ENCODE measurements around the gene CNTNAP2. TPM values are rescaled to one million over a fixed set of nuclear protein-coding genes. Genes with fewer than 3 reads are reported as not detected.
"Not testable (repeated sequence)": the region's sequence is repeated elsewhere in the genome, so short reads cannot be mapped to it uniquely, and the experiment has no call there.

CNTNAP2 gene
- total RNA-seq, 2 donors from 2014 or later: not detected

- Mint-ChIP-seq H3K36me3 (ENCODE audit: low read depth) (no peaks in the 10 kb centered on the region), H3K9me3 (peaks cover 14% of the 10 kb centered on the region), H3K4me3 (no peak overlapping the region), H3K4me1 (no peaks in the 10 kb centered on the region), H3K27ac (no peak overlapping the region), H3K27me3 (no peaks in the 10 kb centered on the region)
- ATAC-seq (replicated peaks): no peak
These were observed 786.1 kb downstream of the CNTNAP2 start for GRCh38 chr7:146902728-146903127.

GRCh38 chr7:146905746-146906145, 789.1 kb downstream of the CNTNAP2 start:
- not testable (repeated sequence) for H3K4me1 Mint-ChIP-seq; H3K4me3 Mint-ChIP-seq; H3K36me3 Mint-ChIP-seq (ENCODE audit: low read depth); H3K27me3 Mint-ChIP-seq; H3K9me3 Mint-ChIP-seq; H3K27ac Mint-ChIP-seq; ATAC-seq (replicated peaks)

GRCh38 chr7:146922782-146923181, 806.2 kb downstream of the CNTNAP2 start:
- no peaks in the 10 kb centered on the region for H3K27me3 Mint-ChIP-seq
- no peak overlapping the region for H3K4me3 Mint-ChIP-seq
- no peak for ATAC-seq (replicated peaks)
- no peak overlapping the region for H3K27ac Mint-ChIP-seq
- no peaks in the 10 kb centered on the region for H3K4me1 Mint-ChIP-seq
- H3K36me3 Mint-ChIP-seq (ENCODE audit: low read depth): no peaks in the 10 kb centered on the region
- H3K9me3 Mint-ChIP-seq: peaks cover 18% of the 10 kb centered on the region

GRCh38 chr7:146926841-146927240, 810.2 kb downstream of the CNTNAP2 start:
- no peaks in the 10 kb centered on the region for H3K4me1 Mint-ChIP-seq
- H3K9me3 Mint-ChIP-seq: peaks cover 3% of the 10 kb centered on the region
- H3K27ac Mint-ChIP-seq: no peak overlapping the region
- H3K4me3 Mint-ChIP-seq: no peak overlapping the region
- H3K27me3 Mint-ChIP-seq: no peaks in the 10 kb centered on the region
- no peaks in the 10 kb centered on the region for H3K36me3 Mint-ChIP-seq (ENCODE audit: low read depth)
- ATAC-seq (replicated peaks): no peak

GRCh38 chr7:146937836-146938235, 821.2 kb downstream of the CNTNAP2 start:
- Mint-ChIP-seq H3K36me3 (ENCODE audit: low read depth) (no peaks in the 10 kb centered on the region), H3K27ac (no peak overlapping the region), H3K4me3 (no peak overlapping the region), H3K4me1 (no peaks in the 10 kb centered on the region), H3K9me3 (peaks cover 16% of the 10 kb centered on the region), H3K27me3 (no peaks in the 10 kb centered on the region)
- ATAC-seq (replicated peaks): no peak

GRCh38 chr7:146943483-146943882, 826.9 kb downstream of the CNTNAP2 start:
- Mint-ChIP-seq H3K4me3 (no peak overlapping the region), H3K9me3 (peaks cover 16% of the 10 kb centered on the region), H3K4me1 (no peaks in the 10 kb centered on the region), H3K36me3 (ENCODE audit: low read depth) (no peaks in the 10 kb centered on the region), H3K27ac (no peak overlapping the region), H3K27me3 (no peaks in the 10 kb centered on the region)
- no peak for ATAC-seq (replicated peaks)

GRCh38 chr7:146948703-146949102, 832.1 kb downstream of the CNTNAP2 start:
- ATAC-seq (replicated peaks): no peak
- no peaks in the 10 kb centered on the region for H3K4me1 Mint-ChIP-seq
- no peak overlapping the region for H3K4me3 Mint-ChIP-seq
- H3K9me3 Mint-ChIP-seq: peaks cover 17% of the 10 kb centered on the region
- H3K27ac Mint-ChIP-seq: no peak overlapping the region
- no peaks in the 10 kb centered on the region for H3K36me3 Mint-ChIP-seq (ENCODE audit: low read depth)
- H3K27me3 Mint-ChIP-seq: no peaks in the 10 kb centered on the region

- H3K4me3 Mint-ChIP-seq: no peak overlapping the region
- H3K27me3 Mint-ChIP-seq: no peaks in the 10 kb centered on the region
- H3K4me1 Mint-ChIP-seq: no peaks in the 10 kb centered on the region
- ATAC-seq (replicated peaks): no peak
- H3K9me3 Mint-ChIP-seq: peaks cover 13% of the 10 kb centered on the region
- no peaks in the 10 kb centered on the region for H3K36me3 Mint-ChIP-seq (ENCODE audit: low read depth)
- H3K27ac Mint-ChIP-seq: no peak overlapping the region
These were observed 839.7 kb downstream of the CNTNAP2 start for GRCh38 chr7:146956321-146956720.

- H3K36me3 Mint-ChIP-seq (ENCODE audit: low read depth): no peaks in the 10 kb centered on the region
- H3K27ac Mint-ChIP-seq: no peak overlapping the region
- ATAC-seq (replicated peaks): no peak
- no peaks in the 10 kb centered on the region for H3K27me3 Mint-ChIP-seq
- H3K4me3 Mint-ChIP-seq: no peak overlapping the region
- H3K9me3 Mint-ChIP-seq: peaks cover 12% of the 10 kb centered on the region
- H3K4me1 Mint-ChIP-seq: no peaks in the 10 kb centered on the region
These were observed 840.3 kb downstream of the CNTNAP2 start for GRCh38 chr7:146956853-146957252.

GRCh38 chr7:146960773-146961391, 844.3 kb downstream of the CNTNAP2 start:
- no peak for ATAC-seq (replicated peaks)
- no peaks in the 10 kb centered on the region for H3K27me3 Mint-ChIP-seq
- H3K4me3 Mint-ChIP-seq: no peak overlapping the region
- H3K4me1 Mint-ChIP-seq: no peaks in the 10 kb centered on the region
- peaks cover 17% of the 10 kb centered on the region for H3K9me3 Mint-ChIP-seq
- H3K27ac Mint-ChIP-seq: no peak overlapping the region
- H3K36me3 Mint-ChIP-seq (ENCODE audit: low read depth): no peaks in the 10 kb centered on the region

GRCh38 chr7:146961617-146962016, 845.0 kb downstream of the CNTNAP2 start:
- peaks cover 14% of the 10 kb centered on the region for H3K9me3 Mint-ChIP-seq
- H3K27ac Mint-ChIP-seq: no peak overlapping the region
- no peaks in the 10 kb centered on the region for H3K36me3 Mint-ChIP-seq (ENCODE audit: low read depth)
- H3K4me1 Mint-ChIP-seq: no peaks in the 10 kb centered on the region
- H3K4me3 Mint-ChIP-seq: no peak overlapping the region
- ATAC-seq (replicated peaks): no peak
- H3K27me3 Mint-ChIP-seq: no peaks in the 10 kb centered on the region

GRCh38 chr7:146966274-146966673, 849.7 kb downstream of the CNTNAP2 start:
- H3K4me1 Mint-ChIP-seq: no peaks in the 10 kb centered on the region
- no peak overlapping the region for H3K4me3 Mint-ChIP-seq
- ATAC-seq (replicated peaks): no peak
- H3K36me3 Mint-ChIP-seq (ENCODE audit: low read depth): no peaks in the 10 kb centered on the region
- H3K9me3 Mint-ChIP-seq: peaks cover 7% of the 10 kb centered on the region
- no peaks in the 10 kb centered on the region for H3K27me3 Mint-ChIP-seq
- H3K27ac Mint-ChIP-seq: no peak overlapping the region

GRCh38 chr7:146982482-146982881, 865.9 kb downstream of the CNTNAP2 start:
- Mint-ChIP-seq H3K27ac (no peak overlapping the region), H3K4me1 (no peaks in the 10 kb centered on the region), H3K9me3 (peaks cover 14% of the 10 kb centered on the region), H3K4me3 (no peak overlapping the region), H3K36me3 (ENCODE audit: low read depth) (no peaks in the 10 kb centered on the region), H3K27me3 (no peaks in the 10 kb centered on the region)
- no peak for ATAC-seq (replicated peaks)

GRCh38 chr7:146991596-146991995, 875.0 kb downstream of the CNTNAP2 start:
- H3K36me3 Mint-ChIP-seq (ENCODE audit: low read depth): no peaks in the 10 kb centered on the region
- H3K4me1 Mint-ChIP-seq: no peaks in the 10 kb centered on the region
- no peak overlapping the region for H3K27ac Mint-ChIP-seq
- H3K9me3 Mint-ChIP-seq: no peaks in the 10 kb centered on the region
- H3K4me3 Mint-ChIP-seq: no peak overlapping the region
- H3K27me3 Mint-ChIP-seq: no peaks in the 10 kb centered on the region
- no peak for ATAC-seq (replicated peaks)

- no peaks in the 10 kb centered on the region for H3K36me3 Mint-ChIP-seq (ENCODE audit: low read depth)
- peaks cover 5% of the 10 kb centered on the region for H3K9me3 Mint-ChIP-seq
- no peaks in the 10 kb centered on the region for H3K4me1 Mint-ChIP-seq
- H3K4me3 Mint-ChIP-seq: no peak overlapping the region
- no peak for ATAC-seq (replicated peaks)
- H3K27me3 Mint-ChIP-seq: no peaks in the 10 kb centered on the region
- H3K27ac Mint-ChIP-seq: no peak overlapping the region
These were observed 877.2 kb downstream of the CNTNAP2 start for GRCh38 chr7:146993764-146994163.

- no peaks in the 10 kb centered on the region for H3K4me1 Mint-ChIP-seq
These were observed 891.9 kb downstream of the CNTNAP2 start for GRCh38 chr7:147008530-147008929.

More at GRCh38 chr7:147008530-147008929, 891.9 kb downstream of the CNTNAP2 start:
- H3K36me3 Mint-ChIP-seq (ENCODE audit: low read depth): no peaks in the 10 kb centered on the region
- no peak overlapping the region for H3K4me3 Mint-ChIP-seq
- H3K9me3 Mint-ChIP-seq: peaks cover 2% of the 10 kb centered on the region
- ATAC-seq (replicated peaks): no peak
- H3K27me3 Mint-ChIP-seq: no peaks in the 10 kb centered on the region
- no peak overlapping the region for H3K27ac Mint-ChIP-seq

Data from activated T-helper 17 cell treated with anti-CD3 and anti-CD28 coated beads, Interleukin-2, amount 50 U/mL, for 72 hours (primary cell).